ENCODE results near the gene MPPED2.

MPPED2 gene, protein sequence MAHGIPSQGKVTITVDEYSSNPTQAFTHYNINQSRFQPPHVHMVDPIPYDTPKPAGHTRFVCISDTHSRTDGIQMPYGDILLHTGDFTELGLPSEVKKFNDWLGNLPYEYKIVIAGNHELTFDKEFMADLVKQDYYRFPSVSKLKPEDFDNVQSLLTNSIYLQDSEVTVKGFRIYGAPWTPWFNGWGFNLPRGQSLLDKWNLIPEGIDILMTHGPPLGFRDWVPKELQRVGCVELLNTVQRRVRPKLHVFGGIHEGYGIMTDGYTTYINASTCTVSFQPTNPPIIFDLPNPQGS

DNA sequence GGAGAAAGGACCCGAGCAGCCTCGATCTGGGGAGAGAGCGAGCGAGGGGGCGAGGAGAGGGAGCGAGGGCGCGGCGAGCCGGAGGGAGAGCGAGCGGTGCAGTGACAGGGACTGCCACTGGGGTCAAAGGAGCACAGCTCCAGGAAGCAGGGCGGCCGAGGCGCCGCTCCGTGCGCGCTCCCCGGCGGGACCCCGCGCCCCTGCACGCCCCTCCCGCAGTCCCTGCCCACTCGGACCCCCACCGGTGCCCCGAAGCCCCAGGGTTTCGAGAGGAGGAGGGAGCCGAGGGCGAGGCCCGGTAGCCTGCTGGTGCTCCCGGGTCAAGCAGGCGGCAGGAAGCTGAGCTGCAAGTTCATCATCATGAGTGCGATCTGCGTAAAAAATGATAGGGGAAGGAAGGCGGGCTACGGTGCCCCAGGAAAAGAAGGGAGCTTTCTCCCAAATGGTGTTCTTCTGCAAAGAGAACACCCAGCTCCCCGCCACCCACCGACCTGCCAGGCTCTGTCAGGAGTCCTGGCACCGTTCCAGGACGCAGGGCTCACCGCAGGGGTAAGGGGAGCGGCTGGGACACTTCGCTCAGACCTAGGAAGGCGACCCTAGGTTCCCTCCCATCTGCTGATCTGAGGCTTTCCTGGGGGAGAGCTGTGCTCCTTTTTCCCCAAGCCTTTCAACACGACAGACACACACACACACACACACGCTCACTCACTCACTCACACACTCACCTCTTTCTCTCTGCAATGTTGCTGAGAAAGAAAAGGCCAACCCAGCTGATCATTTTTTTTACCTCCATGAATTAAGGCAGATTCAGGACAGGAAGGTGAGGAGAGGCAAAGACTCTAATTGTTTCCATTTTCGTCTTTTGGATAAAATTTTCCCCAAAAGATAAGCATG lies at the start of gene MPPED2:
MPPED2 (minus strand) TSS at position 103 of the 894 bp plus-strand sequence. CDS start 5,980 bp downstream, outside the sequence.
- no peak for DNase-seq

DNA sequence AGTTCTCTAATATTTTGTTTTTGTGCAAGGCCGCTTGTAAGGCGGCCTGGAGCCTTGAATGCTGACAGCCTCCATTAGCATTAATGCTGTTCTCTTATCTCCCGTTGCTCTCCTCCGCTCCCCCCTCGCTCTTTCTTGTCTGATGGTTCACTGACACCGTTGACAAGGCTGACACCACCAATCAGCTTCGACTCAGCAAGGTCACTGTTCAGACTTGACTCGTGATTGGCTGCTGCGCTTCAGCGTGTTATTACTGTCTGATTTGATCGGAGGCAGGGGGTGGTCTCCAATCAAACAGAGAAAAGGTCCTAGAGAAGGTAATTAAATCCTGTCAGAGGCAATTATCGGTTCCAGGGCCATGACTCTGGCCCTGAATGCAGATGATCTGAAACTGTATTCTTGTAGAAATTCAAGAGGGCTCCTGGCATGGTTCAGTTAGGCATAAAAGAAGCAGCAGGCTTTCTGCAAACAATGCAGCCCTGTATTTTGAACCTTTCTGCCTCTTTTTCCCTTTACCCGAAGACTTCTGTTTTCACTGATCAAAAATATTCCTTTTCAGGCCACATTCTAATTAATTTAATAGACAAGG lies 49.3 kb upstream of the MPPED2 start:
- DNase-seq: no peak

DNA sequence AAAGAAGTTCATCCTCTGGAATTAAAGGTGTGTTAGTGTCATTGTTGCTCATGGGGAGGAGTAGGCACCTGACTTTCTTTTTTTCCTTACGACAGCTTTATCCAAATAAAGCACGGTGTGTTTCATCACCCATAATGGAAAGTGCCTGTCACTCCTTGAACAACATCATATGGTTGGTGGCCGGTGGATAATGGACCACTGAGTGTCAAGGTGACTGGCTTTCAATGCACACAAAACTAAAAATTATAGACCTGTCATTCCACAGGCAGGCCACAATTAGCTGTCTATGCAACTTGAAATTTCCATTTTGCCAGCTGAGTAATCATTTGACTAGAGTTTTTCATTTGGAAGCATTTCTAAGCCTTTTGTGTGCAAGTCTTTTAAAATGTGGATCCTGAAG lies 45.0 kb upstream of the MPPED2 start:
- DNase-seq: peak; percentile 5

DNA sequence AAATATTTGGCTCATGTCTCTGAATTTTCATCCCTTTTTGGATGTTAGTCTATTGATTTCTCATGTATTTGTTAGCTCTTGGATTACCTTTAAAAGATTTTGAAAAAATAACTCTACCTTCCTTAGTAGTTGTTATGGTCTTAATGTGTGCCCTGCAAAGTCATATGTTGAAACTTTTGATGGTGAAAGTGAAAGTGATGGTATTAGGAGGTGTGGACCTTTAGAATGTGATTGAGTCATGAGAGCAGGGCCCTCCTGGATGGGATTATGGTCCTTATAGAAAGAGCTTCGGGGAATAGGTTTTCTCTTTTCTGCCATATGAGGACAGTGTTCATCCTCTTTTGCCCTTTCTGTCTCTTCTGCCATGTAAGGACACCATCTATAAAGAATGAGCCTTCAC lies 33.6 kb upstream of the MPPED2 start:
- no peak for DNase-seq

DNA sequence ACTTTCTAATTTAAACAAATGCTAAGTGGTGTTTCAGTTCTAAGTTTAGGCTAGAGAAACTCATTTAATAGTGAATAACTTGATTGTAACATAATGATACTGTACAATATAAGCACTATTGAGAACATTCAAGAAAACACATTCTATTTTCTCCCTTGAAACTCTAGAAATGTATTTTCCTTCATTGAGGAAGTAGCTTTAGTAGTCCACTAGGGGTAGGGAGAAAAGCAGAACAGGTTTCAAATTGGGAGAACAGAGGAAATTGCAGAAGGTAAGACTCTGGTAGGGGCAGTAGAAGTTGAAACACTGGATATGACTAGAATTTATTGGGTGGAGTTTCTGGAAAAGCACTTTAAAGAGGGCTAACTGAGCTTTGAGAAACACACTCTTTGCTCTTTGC lies 31.6 kb upstream of the MPPED2 start:
- no peak for DNase-seq

DNA sequence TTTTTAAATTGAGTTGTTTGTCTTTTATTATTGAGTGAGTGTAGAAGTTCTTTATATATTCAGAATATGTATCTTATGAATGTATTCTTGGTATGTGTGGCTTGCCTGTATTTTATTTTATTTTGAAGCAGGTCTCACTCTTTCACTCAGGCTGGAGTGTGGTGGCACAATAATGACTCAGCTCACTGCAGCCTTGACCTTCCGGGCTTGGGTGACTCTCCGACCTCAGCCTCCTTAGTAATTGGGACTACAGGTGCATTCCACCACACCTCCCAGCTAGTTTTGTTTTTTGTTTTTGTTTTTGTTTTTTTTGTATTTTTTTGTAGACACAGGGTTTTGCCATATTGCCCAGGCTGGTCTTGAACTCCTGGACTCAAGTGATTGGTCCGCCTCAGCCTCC lies 24.5 kb upstream of the MPPED2 start:
- DNase-seq: no peak

DNA sequence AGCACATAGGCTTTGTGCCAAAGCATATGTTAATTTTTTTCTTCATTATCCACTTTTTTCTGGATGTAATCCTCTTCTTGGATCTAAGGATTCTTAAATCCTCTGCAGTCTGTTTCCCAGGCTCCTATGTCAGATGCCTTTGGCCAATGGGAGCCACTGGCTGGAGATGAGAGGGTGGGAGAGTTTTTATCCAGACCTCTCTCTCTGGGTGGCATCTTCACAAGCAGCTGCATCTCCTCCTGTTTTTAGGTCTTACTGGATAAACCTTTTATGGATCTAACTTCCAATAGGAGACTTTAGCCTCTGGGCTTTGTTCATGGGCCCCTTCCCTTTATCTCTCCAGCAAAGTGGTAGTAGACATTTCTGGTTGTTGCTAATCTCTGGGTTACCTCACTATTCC lies 22.4 kb upstream of the MPPED2 start:
- DNase-seq: no peak

DNA sequence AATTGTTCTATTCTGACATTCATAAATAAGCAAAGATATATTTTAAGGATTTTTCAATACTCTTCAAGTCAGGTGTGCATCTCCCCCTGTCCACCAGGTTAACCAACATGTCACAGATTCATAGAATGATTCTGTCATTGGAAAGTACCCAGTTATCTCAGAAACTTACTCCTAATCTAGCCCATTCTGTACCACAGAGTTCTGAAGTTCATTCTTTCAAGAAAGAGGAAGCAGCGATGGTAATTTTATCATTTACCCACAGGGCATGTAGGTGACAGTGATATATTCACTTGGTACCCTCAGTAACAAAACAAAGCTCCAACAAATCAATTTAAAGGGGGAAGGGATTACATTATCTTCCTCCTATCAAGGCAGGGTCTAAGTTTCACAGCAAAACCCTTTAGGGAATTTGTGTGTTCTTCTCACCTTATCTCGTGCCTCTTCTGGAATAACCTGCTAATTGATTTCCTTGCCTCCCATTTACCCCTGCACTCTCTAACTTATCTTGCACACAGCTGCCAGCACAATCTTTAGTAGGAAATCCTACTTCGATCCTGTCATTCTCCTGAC lies 19.0 kb upstream of the MPPED2 start:
- DNase-seq: no peak

DNA sequence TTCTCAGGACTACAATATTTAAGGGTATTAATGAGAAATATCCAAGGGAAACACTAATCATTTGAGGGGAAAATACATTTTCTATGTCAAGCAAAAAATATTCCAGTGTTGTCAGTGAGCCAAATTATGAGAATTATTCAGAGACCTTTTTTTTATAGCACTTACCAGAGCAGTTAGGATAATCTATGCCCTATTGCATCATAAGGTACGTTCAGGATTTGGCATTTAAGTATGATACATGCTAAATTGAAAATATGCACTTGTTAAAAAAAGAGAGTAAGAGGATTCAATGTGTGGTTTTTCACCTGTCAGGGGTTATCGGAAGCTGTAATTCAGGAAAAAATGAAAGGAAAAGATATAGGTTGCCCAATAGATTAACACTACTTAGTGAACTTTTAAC lies 17.2 kb upstream of the MPPED2 start:
- no peak for DNase-seq

DNA sequence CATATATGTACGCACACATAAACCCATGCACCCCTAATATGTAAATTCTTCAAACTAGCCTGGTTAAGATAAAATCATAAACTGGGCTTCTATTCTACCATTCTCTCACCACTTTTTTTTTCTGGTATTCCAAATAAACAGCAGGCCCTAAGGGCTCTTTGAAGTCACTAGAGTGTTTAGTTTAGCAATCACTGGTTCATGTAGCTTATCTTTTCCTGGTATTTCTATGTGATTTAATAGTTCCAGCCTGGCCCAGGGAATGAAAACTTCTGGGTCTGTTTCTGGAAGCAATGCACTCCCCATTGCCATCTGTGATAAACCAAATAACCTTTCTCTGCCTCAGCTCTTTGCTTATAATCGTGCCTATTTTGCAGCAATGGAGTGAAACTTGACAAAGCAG lies 10.7 kb upstream of the MPPED2 start:
- DNase-seq: no peak

DNA sequence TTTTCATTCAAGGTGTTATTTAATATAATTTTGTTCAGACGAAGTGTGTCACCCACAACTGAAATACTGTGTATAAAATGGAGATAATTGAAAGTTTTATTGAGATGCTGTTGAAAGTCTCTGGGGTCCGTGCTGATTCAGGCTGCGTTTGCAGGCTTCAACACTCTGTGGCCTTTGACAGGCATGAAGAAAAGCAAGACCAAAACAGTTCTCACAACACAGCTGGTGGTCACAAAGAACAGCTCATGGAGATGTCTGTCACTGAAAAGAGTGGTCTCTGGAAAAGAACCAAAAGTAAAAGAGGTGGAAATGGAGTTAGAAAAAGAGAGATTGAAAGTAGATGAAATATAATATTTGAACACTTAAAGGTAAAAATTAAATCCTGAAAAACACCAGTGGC lies 9.8 kb upstream of the MPPED2 start:
- no peak for DNase-seq

DNA sequence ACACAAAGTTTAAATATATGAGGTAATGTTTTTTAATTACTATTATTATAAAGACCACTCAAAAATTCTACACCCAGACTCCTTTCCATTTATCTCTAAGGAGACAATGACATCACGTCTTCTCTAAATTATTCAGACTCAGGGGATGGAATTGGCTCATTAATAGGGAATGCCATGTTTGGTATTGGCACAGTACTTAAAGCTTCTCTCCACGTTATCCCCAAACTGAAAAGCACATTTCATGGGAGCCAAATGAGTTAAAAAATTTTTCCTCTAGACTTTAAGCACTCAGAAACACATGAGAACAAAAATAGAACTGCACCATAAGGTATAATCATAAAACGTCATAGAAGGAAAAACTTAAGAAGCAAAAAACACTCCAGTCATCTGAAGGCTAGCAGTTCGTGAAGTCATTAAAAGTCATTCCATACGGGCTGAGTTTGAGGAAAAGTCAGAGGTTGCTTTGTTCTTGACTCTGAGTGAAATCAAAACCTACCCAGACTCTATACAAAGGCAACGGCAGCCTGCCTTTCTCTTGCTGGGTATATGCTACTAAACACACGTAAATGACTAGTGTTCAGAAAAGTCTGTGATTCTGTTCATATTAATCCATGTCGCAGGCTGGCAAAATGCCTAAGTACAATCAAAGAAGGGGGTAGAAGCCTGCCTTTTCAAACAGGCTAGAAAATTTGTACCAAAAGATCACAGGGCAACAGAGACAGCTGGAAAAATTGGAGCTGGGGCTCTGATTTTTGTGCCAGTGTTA lies 8.7 kb upstream of the MPPED2 start:
- DNase-seq: no peak

DNA sequence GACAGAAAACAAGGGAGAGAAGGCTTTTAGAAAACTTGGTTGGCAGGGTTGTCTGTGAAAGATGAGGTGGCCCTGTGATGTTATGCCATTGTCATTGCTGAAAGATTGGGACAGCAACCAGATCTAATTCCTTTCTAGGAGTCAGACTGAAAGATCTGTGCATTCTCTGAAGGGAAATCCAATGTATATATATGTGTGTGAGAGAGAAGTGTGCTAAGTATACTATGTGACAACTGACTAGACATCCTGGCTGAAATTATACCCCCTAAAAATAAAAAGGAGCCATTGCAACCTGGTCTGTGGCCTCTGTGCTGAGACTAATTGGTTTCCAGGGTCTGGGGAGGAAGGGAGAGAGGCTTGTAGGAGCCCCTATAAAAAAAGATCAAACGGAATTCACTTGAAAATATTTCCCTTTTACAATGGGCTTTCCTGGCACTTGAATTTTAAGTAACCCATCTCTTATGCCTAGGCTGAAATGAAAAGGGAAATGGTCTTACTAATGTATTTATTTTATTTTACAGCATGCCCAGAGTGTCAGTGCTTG lies 1.2 kb upstream of the MPPED2 start:
- no peak for DNase-seq

DNA sequence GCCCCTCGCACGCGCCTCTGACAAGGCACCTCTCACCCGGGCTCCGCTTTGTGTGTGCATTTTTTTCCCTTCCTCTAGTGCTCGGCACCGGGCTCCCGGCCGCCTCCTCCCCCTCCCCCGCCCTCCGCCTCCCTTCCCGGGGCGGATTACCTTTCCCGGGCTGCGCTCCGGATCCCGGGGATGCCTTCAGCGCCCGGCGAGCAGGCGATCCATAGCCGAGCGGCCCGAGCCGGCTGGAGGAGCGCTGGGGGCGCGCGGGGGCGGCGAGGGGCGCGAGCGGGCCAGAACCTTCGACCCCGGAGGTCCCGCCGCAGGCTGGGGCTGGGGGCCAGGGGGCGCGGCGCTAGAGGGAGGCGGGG lies 282 bp downstream of the MPPED2 start:
- DNase-seq: no peak

DNA sequence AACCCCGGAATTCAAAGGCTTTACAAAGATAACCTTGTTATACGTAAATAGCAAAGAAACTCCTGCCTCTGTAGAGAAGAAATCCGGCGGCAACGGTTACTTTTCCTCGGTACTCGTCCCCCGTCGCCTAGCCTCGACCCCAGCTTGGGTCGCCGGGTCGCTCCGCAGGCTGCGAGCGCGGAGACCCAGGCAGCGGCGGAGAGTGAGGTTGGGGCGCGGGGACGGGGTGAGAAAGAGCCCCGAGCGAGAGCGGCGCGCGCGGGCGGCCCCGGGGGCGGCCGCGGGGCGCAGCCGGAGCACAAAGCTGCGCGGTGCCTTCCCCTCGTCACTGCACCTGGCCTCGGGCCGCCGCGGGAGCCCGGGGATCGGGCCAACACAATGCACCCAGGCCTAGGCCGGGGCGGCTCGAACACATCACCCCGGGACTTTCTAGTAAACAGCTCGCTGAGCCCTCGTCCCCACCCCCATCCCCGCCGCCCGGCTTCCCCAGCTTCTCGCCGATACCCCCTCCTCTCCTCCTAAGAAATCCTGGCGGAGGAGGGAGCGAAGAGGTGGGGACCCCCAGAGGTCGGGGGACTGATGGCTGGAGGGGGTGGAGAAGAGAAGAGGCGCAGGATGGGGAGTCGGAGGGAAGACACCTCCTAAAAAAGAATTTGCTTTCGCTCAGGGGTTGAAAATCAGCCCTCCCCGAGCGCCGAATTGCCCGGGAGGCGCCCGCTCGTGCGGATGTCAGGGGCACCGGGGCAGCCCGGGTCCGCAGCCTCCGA lies 845 bp downstream of the MPPED2 start:
- no peak for DNase-seq

DNA sequence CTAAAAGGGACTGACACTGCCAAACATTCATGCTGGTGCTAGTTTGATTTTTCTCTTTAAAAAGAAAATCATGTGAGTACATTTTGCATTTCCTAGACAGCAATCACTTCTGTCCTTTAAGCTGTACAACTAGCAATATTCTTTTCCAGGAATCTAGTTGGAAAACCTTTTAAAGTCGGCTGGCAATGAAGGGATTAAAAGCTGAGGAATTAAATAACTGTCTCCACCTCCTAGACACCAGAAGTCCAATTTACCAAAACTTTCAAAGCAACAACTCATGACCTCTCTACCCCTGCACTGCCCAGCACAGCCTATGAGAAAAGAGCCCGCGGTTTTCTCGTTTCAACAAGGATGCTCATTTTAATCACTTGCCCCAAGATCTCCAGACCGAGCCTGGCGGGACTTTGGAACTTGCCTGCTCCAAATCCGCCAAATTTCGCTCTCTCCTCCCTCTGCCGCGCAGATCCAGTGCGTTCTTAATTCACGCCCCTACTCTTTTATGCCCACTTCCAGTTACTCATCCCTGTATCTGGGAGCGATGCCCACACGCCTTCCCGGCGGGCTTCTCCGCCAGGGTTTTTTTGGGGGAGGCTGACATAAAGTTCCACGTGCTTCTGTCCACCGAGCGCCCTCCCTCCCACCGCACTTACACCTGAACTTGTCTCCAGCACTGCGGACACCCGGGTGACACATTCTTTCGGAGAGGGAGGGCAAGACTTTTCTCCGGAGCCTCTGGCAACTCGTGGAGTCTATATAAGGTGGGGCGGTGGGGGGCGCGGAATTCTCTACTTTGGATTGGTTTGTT lies 2.5 kb downstream of the MPPED2 start:
- no peak for DNase-seq

DNA sequence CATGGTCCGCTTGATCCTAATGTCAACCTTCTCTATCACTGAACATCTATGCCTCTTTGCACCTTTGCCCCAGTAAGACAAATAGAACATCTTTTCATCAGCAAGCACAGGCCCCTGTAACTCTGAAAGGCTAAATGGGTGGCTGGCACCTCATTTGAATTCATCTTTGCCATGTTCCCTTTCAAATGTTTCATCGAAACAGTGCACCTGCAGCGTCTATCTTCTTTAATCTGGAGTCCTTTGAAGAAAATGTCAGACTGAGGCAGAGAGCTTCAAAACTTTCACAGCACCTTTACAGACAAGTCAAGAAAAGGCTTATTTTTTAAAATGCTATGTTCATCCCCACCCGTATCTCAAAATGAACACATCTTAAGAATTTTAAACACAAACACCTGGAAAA lies 3.4 kb downstream of the MPPED2 start:
- DNase-seq: no peak

DNA sequence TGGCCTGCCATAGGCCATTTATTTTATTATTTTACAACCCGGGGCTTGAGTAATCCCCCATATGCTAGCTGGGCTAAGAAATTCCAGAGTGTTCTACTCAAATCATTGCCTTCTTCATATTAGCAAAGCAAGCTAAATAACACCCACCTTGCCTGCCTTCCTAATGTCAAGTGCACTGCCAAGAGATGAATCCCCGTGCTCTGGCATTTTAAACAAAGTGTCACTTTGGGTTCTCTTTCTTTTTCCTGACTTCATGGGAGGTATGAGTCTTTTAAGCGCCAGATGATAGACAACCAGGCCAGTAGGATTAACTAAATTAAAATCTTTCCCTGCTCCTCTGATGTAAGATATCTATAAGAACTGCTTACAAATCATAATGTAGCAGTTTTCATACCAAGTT lies 4.5 kb downstream of the MPPED2 start:
- DNase-seq: no peak

DNA sequence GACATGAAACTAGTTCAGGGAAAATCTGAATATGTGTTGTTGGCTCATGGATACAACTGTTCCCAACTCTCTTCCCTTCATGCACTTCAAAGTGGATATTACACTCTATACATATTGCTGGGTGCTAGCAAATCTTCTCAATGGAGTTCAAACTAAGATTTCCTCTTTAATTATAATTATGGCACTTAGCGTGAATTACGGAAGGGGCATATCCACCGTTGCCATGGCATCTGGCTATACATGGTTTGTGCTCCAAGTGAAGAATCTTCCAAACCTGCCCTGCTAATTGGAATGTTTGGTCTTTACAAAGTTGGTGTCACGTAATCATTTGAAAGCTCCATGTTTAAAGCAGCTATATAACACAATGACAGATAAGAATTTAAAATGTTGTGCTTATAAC lies 5.6 kb downstream of the MPPED2 start:
- DNase-seq: no peak

DNA sequence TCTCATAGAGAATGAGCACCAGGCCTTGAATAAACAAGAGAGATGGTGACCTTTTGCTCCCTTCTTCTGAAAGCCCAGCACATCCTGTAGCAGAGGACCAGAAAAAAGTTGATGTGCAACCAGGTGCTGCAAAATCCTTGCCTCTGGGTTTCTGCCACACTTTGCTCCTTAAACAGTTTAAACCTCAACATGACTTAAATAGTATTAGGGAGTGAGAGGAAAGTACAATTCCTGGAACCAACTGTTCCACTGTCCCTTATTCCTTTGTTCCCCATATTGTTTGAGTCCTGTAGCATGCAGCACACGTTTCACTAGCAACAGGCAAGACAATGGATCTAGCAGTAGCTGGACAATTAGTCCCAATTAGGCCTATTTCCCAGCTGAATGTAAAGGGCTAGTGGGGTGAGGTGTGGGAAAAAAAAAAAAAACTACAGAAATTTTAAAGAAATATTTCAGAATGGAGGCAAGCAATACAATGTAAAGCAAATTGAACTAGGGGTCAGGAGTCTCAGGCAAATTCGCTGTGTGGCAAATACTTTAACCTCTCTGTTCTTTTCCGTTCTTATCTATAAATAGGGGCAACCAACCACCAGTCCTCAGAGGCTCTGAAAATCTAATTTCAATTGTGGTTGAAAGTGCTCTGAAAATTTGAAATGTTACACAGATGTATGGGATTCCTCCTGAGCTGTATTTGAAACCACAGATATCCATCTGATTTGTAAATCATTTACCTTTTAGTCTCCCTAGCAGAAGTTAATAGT lies 6.6 kb downstream of the MPPED2 start:
- no peak for DNase-seq
